Measurements from ENCODE around the gene CCDC182. TPM values are rescaled to one million over a fixed set of nuclear protein-coding genes. Genes with fewer than 3 reads are reported as not detected.

The CCDC182 gene
- total RNA-seq (2014; rRNA removed; shearing (Covaris generic)), result not detected in 2 replicates

DNA sequence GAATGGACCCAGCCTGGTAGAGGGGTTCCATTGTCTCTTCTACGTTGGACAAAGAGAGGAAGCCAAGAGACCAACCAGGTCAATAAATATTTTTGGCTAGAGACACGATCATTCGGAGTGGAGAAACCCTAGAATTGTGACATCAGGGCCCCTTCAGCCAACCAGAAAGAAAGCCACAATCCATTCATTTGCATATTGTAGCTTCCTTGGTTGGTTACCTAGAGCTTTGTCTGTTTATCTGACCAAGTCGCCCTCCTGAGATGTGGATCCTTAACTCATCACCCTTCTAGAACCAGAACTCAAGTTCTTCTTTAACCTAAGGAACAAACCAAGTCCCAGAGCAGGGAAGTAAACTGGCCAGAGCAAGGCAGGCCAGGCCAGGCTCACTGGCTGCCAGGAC, at the start of gene CCDC182:
TSS of gene CCDC182 (minus strand) at position 58 of the 400 bp plus-strand sequence. CDS start at position 31, 27 bp downstream.

Small RNA genes within 50 kb of the gene (small RNA-seq; reads per million reads assigned to genes)
- 0.80 reads per million, percentile 47 among the genes with 10 or more reads in this experiment for gene RN7SKP94

Other genes starting within 250 kb of the CCDC182 start
- 55.9 and 63.1 TPM in 2 replicates for gene MRPS23, start 104.7 kb upstream of the CCDC182 start, total RNA-seq (2014; rRNA removed; shearing (Covaris generic))
- gene CUEDC1, start 210.1 kb upstream of the CCDC182 start, total RNA-seq (2014; rRNA removed; shearing (Covaris generic)), result 18.5 and 20.0 TPM in 2 replicates
- 51.5 and 52.5 TPM in 2 replicates for gene VEZF1, start 243.0 kb upstream of the CCDC182 start, total RNA-seq (2014; rRNA removed; shearing (Covaris generic))